Kidney epithelial cell (primary cell): ENCODE results near the gene DLGAP4. TPM values are rescaled to one million over a fixed set of nuclear protein-coding genes. Genes with fewer than 3 reads are reported as not detected.

Source experiments
- DNase-seq: peaks from one replicate; pipeline ENCODE4 v3.0.0-alpha.2; 2010; ENCODE audit warnings: low read depth
- H3K27me3 ChIP-seq: 2 replicates; pipeline ENCODE4 v1.6.0; 2011; ENCODE audit warnings: low read length; ENCODE audit not compliant: control insufficient read depth, insufficient read depth
- H3K36me3 ChIP-seq: 2 replicates; pipeline ENCODE4 v1.5.1; 2011; ENCODE audit warnings: low read length; ENCODE audit not compliant: control insufficient read depth, insufficient read depth
- H3K4me3 ChIP-seq: 2 replicates; pipeline ENCODE4 v1.5.1; 2011; ENCODE audit warnings: low read depth, mild to moderate bottlenecking, control low read depth, low read length
- total RNA-seq: library from RNA; depleted of rRNA; stranded (reverse); fragments of >200 nt; gene quantifications from 2 replicates; pipeline ENCODE4 v1.2.3, GENCODE V29; 2015
- TF ChIP-seq, protein P1 (sequence below): IDR thresholded peaks from 2 replicates; pipeline ENCODE4 v1.5.1; 2011; ENCODE audit warnings: mild to moderate bottlenecking, moderate library complexity, low read length, control low read depth, inconsistent platforms; ENCODE audit not compliant: insufficient read depth, poor library complexity, severe bottlenecking

Gene DLGAP4
- total RNA-seq, 1 donor from 2014 or later = 78.4 TPM

DNA sequence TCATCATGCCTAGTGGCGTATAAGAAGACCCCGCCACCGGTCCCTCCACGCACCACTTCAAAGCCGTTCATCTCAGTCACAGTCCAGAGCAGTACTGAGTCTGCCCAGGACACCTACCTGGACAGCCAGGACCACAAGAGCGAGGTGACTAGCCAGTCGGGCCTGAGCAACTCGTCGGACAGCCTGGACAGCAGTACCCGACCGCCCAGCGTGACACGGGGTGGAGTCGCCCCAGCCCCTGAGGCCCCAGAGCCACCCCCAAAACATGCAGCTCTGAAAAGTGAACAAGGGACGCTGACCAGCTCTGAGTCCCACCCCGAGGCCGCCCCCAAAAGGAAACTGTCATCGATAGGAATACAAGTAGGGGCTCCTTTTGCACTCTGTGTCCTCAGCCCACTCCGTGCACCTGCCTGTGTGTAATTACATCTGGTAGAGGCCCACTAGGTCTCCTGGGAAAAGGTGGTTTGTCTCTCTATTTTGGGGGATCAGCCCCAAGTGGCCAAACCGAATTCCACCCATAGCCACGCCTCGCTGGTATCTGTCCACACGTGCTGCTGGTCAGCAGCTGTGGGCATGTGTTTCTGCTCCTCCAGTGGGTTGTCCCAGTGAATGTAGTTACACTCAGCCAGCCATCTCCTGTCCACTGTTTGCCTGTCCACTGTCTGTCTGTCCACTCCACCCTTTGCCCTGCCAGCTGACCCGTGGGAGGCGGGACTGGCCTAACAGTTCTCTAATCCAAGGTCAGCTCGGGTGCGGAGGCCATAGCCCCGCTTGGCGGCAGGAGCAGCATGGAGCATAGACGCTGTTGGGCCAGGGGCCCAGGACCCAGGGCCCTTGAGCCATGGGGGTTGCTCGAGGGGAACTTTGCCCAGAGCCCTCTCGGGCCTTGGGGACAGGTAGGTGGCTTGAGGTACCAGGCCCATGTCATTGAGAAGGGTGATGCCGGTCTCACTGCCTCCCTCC is 190.8 kb downstream of the DLGAP4 start:
- TF ChIP-seq, protein P1, sequence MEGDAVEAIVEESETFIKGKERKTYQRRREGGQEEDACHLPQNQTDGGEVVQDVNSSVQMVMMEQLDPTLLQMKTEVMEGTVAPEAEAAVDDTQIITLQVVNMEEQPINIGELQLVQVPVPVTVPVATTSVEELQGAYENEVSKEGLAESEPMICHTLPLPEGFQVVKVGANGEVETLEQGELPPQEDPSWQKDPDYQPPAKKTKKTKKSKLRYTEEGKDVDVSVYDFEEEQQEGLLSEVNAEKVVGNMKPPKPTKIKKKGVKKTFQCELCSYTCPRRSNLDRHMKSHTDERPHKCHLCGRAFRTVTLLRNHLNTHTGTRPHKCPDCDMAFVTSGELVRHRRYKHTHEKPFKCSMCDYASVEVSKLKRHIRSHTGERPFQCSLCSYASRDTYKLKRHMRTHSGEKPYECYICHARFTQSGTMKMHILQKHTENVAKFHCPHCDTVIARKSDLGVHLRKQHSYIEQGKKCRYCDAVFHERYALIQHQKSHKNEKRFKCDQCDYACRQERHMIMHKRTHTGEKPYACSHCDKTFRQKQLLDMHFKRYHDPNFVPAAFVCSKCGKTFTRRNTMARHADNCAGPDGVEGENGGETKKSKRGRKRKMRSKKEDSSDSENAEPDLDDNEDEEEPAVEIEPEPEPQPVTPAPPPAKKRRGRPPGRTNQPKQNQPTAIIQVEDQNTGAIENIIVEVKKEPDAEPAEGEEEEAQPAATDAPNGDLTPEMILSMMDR = no peak
- Histone ChIP-seq H3K36me3 (peaks cover 5% of the 10 kb centered on the region), H3K27me3 (no peaks in the 10 kb centered on the region), H3K4me3 (no peak overlapping the region)
- DNase-seq = no peak

DNA sequence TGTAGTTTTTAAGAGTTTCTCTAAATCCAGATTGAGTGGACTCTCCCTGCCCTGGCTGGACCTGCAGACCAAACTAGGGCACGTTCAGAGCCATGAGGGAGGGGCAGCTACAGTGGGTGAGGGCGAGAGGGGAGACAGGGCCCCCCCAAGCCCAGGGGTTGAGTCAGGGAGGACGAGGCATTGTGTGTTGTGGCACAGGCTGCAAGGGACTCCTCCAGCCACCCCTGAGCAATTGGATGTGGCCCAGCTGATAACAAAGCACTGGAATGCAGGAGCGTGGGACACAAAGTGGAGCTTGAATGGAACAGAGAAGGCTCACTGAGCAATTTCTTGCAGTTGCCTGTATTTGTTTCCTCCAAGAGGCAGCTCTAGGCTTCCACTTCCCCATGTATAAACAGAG is 191.7 kb downstream of the DLGAP4 start:
- no peaks in the 10 kb centered on the region for H3K27me3 ChIP-seq
- DNase-seq = no peak
- no peak overlapping the region for H3K4me3 ChIP-seq
- H3K36me3 ChIP-seq = peaks cover 5% of the 10 kb centered on the region
- TF ChIP-seq, protein P1 = no peak

DNA sequence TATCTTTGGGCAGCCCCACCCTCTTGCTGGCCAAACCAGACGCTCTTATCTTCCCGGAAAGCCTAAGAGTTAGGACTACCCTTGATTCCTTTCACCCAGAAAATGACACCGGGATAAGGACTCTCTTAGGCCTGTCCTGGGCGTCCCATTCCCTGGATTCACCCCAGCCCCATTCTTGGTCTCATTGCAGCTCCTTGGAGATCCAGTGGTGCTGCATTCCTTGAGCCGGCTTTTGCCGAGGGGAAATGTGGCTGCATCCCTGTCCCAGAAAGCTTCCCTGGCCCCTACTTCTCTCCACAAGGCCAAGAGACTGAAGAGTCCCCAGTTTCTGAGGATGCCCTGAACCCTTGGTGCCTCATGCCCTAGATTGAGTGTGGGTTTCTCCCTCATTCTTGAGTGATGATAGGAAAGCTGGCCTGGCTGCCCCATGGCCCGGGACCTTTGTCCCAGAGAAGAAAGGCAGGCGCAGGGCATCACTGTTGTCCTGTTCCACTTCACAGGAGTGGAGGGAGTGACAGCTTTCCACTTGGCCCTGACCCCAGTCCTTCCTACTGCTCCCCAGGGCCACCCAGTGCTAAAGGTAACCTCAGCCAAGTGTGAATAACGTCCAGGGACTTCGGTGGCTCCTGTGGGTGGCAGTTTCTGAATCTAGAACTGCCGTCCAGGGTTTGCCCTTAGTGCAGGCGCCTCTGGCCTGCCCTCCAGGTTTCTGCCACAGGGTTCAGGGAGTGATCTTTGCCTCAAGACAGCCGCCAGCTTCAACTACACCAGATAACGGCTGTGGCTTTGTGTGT is 192.4 kb downstream of the DLGAP4 start:
- Histone ChIP-seq H3K4me3 (no peak overlapping the region), H3K27me3 (no peaks in the 10 kb centered on the region), H3K36me3 (peaks cover 5% of the 10 kb centered on the region)
- TF ChIP-seq, protein P1 = no peak
- no peak for DNase-seq

DNA sequence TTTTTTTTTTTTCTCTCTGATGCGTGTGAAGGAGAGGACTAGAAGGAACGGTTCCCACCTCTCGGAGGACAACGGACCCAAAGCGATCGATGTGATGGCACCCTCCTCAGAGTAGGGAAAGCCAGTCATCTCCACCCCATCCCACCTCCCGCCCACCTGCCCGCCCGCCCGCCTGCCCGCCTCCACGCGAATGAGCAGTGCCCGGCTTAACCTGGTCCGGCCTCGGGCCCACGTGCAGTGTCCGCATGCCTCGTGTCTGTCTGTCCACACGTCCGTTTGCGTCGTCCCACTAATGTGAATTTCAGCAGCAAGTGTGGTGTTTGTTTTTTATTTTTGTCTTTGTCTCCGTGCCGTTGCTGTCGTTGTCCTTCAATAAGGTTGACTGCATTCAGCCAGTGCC is 193.1 kb downstream of the DLGAP4 start:
- Histone ChIP-seq H3K27me3 (no peaks in the 10 kb centered on the region), H3K36me3 (peaks cover 5% of the 10 kb centered on the region), H3K4me3 (no peak overlapping the region)
- DNase-seq = no peak
- TF ChIP-seq, protein P1 = no peak

DNA sequence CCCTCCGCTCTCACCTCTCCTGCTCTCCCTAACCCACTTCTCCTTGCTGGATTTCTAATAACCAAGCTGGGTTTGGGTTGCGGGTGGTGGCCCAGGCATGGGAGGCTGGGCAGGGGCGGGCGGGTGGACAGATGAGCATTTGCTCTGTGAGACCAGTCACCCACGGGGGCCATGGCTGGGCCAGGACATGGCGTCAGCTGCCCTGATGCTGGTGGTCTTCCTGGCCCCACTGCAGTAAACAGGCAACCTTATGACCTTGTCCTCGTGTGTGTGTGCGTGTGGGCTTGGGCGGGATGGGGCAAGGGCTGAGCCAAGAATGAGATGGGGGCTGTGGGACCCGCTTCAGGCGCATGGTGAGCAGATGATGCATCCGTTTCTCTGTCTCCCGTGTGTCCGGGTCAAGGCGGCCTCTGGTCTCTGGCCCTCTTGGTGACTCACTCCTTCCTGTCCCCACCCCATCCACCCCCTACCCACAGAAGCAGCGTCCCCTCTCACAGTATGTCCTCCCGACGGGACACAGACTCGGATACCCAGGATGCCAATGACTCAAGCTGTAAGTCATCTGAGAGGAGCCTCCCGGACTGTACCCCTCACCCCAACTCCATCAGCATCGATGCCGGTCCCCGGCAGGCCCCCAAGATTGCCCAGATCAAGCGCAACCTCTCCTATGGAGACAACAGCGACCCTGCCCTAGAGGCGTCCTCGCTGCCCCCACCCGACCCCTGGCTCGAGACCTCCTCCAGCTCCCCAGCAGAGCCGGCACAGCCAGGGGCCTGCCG is 193.8 kb downstream of the DLGAP4 start:
- TF ChIP-seq, protein P1 = no peak
- Histone ChIP-seq H3K36me3 (peaks cover 5% of the 10 kb centered on the region), H3K4me3 (no peak overlapping the region), H3K27me3 (no peaks in the 10 kb centered on the region)
- no peak for DNase-seq
